ENCODE measurements around the gene FAM120B.
"Not testable (repeated sequence)": the region's sequence is repeated elsewhere in the genome, so short reads cannot be mapped to it uniquely, and the experiment has no call there.

FAM120B gene

DNA sequence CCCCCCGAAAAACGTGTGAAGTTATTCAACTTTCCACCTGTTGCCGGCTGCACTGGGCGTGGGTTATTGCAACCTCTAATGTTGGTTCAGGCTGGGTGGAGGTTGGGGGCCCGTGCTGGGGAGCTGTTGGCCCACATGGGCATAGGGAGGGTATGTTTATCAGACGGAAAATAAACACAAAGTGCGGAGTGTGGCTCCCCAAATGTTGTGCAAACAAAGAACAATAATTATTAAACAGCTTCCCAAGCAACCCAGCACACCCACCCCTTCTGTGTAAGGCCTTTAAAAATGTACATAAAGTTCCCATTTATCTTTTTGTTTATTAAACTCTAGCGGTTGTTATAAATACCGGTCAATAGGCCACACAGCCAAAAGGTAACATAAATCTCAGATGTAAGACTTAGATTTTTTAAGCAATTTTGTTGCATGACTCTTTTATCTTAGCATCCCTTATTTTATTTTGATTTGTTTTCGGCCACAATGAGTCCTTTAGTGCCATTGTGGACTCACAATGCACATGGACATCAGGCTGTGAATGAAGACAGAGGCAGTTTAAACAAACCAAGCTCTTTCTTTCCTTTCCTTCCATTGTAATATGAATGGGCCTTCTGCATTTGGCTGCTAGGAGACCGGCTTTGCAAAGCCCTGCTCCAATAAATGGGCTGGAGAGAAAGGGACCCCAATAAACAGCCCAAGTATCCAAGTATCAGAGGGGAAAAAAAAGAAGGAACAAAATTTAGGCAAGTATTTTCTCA, 8.8 kb upstream of the FAM120B start:
- no peak for DNase-seq

DNA sequence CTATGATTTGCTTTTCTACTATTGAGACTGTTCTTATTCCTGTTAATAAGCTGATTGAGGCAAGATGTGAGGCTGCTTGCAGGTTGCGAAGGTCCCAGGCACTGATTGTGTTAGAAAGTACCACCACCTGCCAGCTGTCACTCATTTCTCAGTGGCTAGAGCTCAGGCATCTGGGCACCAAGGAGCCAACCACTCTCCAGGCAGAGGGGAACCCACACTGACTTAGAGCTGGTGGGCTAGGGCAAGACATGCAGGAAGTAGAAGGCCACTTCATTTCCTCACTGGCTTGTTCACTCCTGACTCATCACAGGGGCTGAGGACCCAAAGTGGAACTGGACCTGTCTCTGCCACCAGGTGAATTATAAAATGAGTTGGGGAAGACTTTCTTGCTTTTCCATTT, 7.9 kb upstream of the FAM120B start:
- no peak for DNase-seq

- no peak for DNase-seq
These were observed 5.4 kb upstream of the FAM120B start for GRCh38 chr6:170301184-170301583.

DNA sequence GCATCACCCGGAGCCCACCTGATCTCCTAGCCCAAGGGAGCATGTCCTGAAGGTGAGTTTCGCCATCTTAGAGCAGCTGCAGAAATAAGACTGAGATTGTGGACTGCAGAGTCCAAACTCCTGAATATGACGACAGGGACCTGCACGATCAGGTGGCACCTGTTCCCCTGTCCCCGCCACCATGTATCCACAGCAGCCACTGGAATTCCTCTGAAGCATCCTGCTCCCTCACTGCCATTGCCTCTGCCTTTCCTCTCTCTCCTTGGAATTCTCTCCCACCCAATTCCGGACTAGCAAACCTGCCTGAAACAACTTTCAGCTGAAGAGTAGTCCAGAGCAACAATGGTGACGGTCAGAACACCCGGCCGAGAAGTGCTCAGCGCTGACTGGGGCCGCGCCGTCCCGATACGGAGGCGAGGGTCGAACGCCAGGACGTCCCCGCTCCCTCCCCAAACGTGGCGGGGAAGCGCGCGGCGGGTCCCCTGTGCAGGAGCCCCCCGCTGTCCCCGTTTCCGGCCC, 694 bp upstream of the FAM120B start:
- no peak for DNase-seq

DNA sequence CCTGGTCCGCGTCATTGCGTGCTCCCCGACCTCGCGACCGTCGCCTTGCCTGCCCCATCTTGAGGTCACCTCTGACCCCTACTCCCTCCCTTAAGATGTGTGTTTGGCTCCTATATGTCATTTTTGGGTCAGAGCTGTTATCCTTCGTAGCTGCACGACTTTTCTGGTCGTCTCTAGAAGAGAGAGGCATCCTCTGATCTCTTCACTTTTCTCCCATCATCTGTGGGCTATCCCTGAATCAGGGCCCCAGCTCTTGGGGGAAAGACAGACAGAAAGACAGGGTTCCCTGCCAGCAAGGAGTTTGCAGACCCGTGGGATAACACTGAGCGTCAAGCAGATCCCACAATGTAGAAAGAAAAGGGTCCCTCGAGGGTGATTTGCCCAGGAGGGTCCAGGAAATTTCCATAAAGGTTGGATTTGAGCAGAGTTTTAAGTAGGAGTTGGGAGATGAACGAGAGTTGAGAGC, 555 bp downstream of the FAM120B start:
- DNase-seq, result no peak

GRCh38 chr6:170308761-170309160, 2.2 kb downstream of the FAM120B start:
- DNase-seq, result no peak

GRCh38 chr6:170311696-170312095, 5.1 kb downstream of the FAM120B start:
- DNase-seq, result no peak

DNA sequence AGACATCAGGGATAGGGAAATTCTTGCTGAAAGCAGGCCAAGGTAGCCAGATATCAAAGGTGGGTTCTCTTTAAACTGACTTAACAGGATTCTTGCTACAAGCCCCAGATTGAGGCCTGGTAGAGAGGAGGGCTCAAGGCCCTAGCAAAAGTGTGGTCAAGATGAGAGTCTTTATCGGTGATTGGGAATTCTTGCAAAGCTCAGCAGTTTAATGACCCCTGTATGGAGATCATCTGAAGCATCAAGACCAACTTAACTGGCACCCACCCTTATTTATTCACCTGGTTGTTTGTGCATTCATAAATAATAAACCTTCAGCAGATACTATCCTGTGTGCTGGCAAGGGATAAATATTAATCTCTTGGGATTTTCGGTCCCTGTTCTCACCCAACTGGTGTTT, 6.3 kb downstream of the FAM120B start:
- no peak for DNase-seq

DNA sequence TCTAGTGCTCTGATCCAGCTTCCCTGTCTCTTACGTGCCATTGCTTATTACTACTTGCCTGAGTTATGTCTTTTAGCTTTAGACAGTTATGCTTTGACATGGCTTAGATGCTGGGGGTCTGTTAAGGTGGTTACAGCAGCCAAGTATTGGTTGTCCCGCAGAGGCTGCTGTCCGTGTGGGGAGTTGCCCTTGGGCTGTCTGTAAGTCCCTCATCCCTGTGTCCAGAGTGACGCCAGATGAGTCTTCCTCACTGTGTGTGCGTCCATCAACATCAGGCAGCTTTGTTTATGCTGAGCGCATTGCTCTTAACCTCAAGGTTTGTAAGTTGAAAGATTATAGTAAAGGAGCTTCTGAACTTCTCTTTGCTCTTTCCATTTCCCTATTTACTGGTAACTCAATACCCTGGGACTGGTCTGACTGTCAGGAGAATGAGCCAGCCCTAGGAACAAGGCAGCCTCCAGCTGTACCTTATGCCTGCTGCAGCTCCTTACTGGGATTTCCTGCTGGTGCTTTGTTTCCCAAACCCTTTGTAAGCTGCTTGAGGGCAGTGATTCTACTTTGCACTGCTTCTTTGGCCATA, 7.2 kb downstream of the FAM120B start:
- no peak for DNase-seq

DNA sequence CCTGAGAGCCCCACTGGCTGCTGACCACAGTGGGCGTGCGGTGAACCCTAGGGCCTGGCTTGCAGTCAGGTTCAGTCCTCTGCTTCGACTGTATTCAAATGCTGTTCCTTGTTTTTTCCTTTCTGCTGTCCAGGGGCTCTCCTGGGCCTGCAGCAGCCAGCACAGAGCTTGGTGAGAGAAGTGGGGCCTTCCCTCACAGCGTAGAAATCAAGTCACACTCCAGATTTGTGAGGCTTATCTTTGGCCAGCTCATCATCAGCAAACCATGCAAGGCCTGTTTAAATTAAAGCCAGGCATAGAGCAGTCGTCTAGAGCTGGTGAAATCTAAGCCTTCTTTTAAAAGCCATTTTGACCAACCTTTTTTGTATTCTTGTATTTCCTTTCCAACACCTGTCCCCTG, 8.4 kb downstream of the FAM120B start:
- no peak for DNase-seq

DNA sequence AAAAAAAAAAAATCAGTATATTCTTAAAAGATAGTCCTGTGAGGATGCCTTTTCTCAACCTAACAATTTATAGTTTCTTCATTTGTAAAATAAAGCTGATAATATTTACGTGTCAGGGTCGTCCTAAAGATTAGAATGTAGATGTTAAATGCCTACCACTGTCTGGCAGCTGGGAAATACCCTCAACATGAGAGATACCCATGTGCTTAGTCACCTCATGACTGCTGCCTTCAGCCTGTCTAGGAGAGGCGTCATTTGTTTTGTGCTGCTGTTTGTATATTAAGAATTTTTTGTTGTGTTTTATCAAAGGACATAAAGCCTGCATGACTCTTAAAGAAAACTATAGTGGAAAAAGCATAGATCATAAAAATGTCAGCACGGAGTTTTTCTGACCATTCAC, 9.5 kb downstream of the FAM120B start:
- no peak for DNase-seq

- DNase-seq, result no peak
These were observed 10.5 kb downstream of the FAM120B start for GRCh38 chr6:170317076-170317475.

- DNase-seq, result no peak
These were observed 11.2 kb downstream of the FAM120B start for GRCh38 chr6:170317718-170318117.

- DNase-seq, result no peak
These were observed 22.8 kb downstream of the FAM120B start for GRCh38 chr6:170329321-170329720.

DNA sequence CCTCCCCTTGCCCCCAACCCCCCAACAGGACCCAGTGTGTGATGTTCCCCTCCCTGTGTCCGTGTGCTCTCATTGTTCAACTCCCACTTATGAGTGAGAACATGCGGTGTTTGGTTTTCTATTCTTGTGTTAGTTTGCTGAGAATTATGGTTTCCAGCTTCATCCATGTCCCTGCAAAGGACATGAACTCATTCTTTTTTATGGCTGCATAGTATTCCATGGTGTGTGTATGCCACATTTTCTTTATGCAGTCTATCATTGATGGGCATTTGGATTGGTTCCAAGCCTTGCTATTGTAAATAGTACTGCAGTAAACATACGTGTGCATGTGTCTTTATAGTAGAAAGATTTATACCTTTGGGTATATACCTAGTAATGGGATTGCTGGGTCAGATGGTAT, 28.6 kb downstream of the FAM120B start:
- not testable (repeated sequence) for DNase-seq

GRCh38 chr6:170344631-170345576, 38.3 kb downstream of the FAM120B start:
- DNase-seq, result peak; percentile 38 to 62

DNA sequence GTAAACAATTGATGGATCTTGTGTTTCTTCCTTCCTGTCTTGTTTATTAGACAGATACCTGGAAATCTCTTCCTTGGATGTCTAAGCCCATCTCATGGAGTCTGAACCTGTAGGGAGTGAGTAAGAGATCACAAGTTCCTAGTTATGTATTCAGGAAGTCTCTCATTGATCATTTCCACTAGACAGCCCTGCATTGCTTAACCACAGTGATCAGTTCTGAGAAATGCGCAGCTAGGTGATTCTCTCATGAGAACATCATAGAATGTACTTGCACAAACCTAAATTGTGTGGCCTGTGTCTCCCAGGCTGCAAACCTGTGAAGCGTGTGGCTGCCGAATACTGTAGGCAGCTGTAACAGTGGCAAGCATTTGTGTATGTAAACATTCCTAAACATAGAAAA, 39.1 kb downstream of the FAM120B start:
- no peak for DNase-seq

DNA sequence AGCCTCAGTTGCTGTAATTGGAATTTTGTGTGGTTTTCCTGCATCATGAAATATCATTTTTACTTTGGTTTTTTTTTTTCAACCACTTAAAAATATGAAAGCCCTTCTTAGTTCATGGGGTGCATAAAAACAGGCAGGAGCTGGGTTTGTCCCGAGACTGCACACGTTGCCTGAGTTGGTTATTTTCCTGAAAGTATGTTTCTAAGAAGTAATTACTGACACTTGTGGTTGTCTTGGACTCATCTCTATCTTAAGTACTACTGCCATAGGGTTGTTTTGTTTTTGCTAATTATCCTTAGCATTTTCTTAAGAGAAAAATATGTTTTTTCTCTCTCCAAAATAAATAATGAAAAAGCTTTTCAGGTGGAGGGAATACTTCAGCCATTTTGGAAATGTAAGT, 40.1 kb downstream of the FAM120B start:
- no peak for DNase-seq

DNA sequence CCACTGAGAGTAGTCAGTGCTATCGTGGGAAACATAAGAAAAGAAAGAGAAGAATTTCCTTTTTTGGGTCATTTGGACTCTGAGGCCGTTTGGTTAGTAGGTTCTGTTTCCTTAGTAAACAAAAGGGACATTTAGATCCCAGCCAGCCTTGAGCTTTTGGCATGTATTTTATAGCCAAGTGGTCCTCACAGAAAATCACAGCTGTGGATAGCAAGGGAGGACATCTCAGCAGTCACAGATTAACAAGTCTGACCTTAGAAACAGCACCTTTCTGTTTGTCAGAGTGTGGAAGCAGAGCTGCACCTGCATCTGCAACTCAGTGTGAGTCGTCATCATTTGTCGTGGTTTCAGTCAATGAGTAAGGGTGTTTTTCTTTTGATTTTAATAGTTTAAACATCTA, 40.5 kb downstream of the FAM120B start:
- no peak for DNase-seq

DNA sequence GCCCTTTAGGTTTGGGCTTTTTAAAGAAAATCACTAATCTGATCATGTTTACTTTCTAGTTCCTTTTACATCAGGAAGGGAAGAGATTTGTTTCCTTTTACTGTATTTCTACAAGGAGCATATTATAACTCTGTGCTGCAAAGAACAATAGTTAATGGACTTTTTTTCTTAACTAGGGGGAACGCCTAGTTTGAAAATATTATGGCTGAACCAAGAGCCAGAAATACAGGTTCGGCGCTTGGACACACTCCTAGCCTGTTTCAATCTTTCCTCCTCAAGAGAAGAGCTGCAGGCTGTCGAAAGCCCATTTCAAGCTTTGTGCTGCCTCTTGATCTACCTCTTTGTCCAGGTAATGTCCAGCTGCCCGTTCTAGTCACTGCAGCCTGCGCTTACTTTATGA, 41.4 kb downstream of the FAM120B start:
- DNase-seq, result no peak

- not testable (repeated sequence) for DNase-seq
These were observed 44.9 kb downstream of the FAM120B start for GRCh38 chr6:170351456-170351855.

DNA sequence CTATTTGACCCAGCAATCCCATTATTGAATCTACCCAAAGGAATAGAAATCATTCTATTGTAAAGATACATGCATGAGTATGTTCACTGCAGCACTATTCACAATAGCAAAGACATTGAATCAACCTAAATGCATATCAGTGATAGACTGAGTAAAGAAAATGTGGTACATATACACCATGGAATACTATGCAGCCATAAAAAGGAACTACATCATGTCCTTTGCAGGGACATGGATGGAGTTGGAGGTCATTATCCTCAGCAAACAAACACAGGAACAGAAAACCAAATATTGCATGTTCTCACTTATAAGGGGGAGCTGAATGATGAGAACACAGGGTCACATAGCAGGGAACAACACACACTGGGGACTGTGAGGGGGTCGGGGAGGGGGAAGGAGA, 48.6 kb downstream of the FAM120B start:
- not testable (repeated sequence) for DNase-seq

- no peak for DNase-seq
These were observed 49.1 kb downstream of the FAM120B start for GRCh38 chr6:170355661-170356060.
